Measurements from ENCODE around the gene DGLUCY.

DNA sequence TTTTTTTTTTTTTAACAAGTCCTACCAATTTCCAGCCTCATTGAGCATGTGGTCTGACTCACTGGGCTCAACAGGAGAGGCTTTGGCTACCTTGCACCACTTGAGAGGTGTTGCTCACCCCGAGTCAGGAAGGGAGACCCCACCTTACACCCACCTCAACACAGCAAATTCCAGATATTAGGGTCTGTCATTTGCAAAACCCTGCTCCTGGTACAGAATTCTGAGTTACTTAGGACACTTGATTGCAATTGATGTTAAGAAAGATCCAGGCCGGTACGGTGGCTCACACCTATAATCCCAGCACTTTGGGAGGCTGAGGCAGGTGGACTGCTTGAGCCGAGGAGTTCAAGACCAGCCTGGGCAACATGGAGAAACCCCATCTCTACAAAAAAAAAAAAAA is 14.1 kb downstream of the DGLUCY start:
- TF ChIP-seq, protein P1, sequence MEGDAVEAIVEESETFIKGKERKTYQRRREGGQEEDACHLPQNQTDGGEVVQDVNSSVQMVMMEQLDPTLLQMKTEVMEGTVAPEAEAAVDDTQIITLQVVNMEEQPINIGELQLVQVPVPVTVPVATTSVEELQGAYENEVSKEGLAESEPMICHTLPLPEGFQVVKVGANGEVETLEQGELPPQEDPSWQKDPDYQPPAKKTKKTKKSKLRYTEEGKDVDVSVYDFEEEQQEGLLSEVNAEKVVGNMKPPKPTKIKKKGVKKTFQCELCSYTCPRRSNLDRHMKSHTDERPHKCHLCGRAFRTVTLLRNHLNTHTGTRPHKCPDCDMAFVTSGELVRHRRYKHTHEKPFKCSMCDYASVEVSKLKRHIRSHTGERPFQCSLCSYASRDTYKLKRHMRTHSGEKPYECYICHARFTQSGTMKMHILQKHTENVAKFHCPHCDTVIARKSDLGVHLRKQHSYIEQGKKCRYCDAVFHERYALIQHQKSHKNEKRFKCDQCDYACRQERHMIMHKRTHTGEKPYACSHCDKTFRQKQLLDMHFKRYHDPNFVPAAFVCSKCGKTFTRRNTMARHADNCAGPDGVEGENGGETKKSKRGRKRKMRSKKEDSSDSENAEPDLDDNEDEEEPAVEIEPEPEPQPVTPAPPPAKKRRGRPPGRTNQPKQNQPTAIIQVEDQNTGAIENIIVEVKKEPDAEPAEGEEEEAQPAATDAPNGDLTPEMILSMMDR (IDR thresholded peaks at IDR 0.05): no peak
- no peak for TF ChIP-seq POLR2A (IDR thresholded peaks at IDR 0.05)

All from Peyer's patch (tissue), 4 donors.